Measurements from ENCODE around the gene ACACA.
"Not testable (repeated sequence)": the region's sequence is repeated elsewhere in the genome, so short reads cannot be mapped to it uniquely, and the experiment has no call there.

The ACACA gene

DNA sequence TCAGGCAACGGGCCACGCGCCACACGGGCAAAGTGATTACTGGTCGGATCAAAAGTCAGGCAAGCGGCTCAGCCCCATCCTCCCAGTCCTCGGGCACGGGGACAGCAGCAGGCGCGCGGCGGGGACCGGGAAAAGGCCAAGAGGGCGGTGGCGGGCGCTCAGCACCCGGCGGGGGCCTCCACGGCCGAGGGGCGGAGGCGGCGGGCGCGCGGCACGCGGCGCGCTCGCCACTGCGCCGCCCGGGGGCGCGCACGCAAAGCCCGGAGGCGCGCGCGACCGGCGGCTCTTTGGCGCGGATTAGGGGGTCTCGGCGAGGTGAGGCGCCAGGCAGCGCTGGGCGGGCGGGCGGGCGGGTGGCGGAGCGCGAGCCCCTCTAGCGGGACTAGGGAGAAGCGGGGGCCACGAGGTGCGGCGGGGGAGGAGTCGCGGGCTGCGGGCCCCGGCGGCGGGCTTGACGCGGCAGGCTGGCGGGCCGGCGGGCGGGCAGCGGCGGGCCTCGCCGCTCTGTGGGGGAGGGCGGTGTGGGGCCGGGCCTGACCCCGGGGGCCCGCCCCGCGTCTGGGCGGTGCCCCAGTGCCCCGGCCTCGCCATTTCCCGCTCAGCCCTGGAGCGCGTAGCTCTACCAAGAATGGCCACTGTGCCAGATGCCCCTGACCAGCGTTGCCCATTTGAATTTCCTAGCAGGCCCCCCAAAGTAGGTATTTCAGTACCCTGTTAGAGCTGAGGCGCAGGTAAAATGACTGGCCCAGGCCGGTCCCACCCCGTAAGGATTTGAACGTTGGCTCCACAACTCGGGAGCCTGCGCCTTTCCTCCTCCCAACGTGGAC, at the start of gene ACACA, which contains the start of gene TADA2A:
Gene ACACA, minus strand, starts transcription at position 202 of the 827 bp plus-strand sequence. CDS start 537 bp downstream, outside the sequence.
Gene TADA2A, plus strand, starts transcription at position 252 of the 827 bp plus-strand sequence. CDS start 4,480 bp downstream, outside the sequence.
- DNase-seq (ENCODE audit: low read depth in 1 of 2, low spot score in 1 of 2), result peak; percentile 51 to 74

DNA sequence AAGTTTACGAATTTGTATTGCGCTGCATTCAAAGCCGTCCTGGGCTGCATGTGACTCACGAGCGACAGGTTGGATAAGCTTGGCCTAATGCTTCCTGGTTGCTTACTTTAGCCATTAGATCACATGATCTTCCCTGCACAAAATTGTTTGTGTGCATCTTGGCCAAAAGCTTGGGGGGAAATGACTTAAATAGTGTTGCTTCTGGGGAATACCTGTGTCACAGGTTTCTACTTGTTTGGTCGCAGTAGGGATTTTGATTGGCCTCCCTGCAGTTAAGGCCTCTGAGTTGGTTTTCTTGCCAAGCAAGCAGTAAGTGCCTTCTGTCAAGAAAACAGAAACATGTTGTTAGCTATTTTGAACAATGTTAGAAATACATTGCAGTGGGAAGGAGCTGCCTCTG, 43.5 kb upstream of the ACACA start:
- no peak for DNase-seq (ENCODE audit: low read depth in 1 of 2, low spot score in 1 of 2)

DNA sequence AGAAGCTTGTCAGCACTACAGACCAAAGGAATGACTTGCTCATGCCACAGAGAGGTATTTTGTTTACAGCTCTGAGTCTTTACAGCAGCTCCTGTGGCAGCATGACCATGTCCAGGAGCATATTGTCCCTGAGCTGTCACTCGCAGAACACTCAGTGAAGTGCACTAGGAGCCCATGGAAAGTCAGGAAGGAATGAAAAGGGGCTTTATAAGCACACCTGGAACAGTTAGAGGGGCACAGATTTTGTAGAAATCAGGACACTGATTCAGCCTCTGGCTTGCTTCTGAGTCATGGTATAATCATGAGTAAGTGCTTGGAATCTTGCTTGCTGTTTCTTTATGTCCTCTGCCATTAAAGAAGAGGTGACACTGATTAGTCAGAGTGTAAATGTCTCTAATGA, 41.0 kb upstream of the ACACA start:
- DNase-seq (ENCODE audit: low read depth in 1 of 2, low spot score in 1 of 2), result no peak

DNA sequence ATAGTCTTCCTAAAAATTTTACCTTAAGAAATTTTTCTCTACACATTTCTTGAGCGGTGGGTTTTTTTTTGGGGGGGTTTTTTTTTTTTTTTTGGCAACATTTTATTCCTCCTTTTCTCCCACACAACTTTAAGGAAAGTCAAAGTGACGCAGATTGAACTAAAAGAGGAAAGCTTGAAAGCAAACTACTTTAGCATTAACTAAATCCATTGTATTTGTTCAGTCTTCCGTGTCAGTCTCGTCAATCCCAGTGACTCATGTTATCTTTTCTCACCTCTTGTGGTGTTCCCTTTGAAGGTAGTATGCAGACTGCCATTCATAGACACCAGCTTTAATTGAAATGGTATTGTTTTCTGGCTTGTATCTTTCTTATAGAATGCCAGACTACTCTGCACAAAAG, 39.4 kb upstream of the ACACA start:
- no peak for DNase-seq (ENCODE audit: low read depth in 1 of 2, low spot score in 1 of 2)

DNA sequence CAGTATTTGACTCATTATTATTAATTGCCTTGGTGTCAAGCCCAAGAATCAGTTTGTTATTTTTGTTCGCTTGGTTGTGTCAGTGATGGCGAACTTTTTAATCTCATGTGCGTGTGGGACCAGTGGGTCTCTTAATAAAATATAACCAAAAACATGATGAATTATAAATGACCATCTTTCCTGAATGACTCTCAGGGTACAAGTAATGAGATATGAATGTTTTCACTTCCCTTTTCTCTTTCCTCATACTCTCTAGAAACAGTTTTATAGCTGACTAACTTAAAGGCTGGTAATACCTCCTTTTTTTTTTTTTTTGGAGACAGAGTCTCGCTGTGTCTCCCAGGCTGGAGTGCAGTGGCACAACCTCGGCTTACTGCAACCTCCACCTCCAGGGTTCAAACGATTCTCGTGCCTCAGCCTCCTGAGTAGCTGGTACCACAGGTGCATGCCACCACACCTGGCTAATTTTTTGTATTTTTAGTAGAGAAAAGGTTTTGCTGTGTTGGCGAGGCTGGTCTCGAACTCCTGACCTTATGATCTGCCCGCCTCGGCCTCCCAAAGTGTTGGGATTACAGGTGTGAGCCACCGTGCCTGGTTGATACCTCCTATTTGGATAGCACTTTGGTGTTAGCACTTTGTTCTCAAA, 34.9 kb upstream of the ACACA start:
- not testable (repeated sequence) for DNase-seq (ENCODE audit: low read depth in 1 of 2, low spot score in 1 of 2)

DNA sequence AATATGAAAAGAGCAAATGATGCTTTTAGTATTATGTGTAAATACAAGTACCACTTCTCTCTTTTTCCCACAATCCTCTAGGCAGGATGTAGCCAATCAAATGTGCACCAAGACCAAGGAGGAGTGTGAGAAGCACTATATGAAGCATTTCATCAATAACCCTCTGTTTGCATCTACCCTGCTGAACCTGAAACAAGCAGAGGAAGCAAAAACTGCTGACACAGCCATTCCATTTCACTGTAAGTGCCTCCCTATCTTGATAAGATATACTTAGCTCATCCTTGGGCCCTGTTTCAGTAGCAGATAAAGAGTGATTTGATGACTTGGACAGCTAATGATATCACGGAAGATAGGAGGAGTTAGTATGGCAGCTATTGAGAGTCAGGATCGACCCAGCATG, 33.8 kb upstream of the ACACA start:
- no peak for DNase-seq (ENCODE audit: low read depth in 1 of 2, low spot score in 1 of 2)

DNA sequence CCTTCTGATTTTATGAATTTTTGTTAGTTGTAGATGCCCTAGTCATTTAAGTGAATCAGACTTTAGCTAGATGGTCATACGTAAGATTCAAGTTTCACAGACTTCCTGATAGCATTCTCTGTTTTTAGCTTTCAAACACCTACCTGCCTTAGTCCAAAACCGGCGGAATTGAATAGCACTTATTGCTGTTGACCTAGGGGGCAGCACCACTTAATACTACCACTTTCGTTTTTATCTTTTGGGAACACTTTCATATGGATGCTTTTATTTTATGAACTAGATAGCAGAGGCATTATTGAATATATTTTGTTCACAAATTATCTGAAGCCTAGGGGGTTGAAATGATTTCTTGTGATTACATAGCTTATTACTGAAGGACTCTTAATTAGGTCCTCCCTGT, 31.5 kb upstream of the ACACA start:
- DNase-seq (ENCODE audit: low read depth in 1 of 2, low spot score in 1 of 2), result no peak

DNA sequence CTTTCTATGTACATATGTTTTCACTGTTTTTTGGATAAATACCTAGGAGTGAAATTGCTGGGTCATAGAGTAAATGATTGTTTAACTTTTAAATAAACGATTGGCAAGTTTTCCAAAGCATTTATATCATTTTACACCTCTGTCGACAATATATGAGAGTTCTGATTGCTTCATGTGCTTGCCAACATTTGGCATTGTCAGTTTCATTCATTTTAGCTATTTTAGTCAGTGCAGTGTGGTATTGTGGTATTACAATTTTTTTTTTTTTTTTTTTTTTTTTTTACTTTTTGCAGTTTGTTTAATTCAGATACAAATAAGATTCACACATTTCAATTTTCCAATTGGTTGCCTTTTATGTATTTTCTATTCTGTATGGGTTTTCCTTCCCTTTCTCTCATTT, 26.0 kb upstream of the ACACA start:
- DNase-seq (ENCODE audit: low read depth in 1 of 2, low spot score in 1 of 2), result no peak

DNA sequence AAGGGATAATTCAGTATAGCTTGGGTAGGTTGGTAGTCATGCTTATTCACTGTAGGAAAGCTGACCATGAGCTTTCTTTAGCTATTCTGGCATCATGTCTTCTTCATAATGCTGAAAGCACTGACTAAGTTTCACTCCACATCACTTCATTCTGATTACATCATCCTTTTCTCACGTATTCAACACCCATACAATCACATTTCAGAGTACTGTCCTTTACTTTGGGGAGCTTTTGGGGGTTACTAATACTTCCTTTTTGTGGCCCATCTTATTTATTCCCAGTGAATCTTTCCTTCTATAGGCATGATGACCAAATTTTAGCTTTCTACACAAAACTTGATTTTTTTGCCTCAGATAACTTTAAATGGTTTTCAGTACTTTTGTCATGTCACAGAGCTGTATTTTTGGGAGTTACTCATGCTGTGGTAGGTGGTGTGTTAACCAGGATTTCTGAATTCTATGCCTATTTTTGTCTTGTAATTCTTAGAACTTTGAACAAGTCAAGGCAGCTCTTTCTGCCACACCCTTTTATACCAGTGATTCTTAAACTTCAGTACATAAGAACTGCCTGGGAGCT, 23.5 kb upstream of the ACACA start:
- DNase-seq (ENCODE audit: low read depth in 1 of 2, low spot score in 1 of 2), result no peak

DNA sequence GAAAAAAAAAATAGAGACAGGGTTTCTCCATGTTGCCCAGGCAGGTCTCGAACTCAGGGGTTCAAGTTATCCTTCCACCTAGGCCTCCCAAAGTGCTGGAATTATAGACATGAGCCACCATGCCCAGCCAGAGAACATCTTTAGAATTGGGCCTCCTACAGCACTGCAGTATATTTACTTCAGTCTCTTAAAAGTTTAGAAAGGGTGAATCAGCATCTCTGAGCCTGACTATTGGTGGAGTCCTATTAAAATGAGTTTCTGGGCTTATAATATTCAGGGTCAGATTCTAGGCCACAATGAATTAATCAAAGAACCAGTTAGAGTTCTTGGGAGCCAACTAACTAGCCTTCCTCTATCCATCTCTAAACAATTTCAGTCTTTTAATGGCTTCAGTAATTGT, 22.8 kb upstream of the ACACA start:
- no peak for DNase-seq (ENCODE audit: low read depth in 1 of 2, low spot score in 1 of 2)

DNA sequence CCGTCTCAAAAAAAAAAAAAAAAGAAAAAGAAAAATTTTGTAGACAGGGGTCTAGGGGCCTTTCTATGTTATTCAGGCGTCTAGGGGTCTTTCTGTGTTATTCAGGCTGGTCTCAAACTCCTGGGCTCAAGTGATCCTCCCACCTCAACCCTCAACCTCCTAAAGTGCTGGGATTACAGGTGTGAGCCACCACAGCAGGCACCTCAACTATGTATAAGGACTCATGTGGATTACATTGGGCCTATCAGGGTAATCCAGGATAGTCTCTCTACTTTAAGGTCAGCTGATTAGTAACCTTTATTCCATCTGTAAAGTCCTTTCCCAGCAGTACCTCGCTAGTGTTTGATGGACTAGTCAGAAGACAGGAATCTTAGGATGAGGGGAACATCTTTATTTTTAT, 22.4 kb upstream of the ACACA start:
- DNase-seq (ENCODE audit: low read depth in 1 of 2, low spot score in 1 of 2), result no peak

DNA sequence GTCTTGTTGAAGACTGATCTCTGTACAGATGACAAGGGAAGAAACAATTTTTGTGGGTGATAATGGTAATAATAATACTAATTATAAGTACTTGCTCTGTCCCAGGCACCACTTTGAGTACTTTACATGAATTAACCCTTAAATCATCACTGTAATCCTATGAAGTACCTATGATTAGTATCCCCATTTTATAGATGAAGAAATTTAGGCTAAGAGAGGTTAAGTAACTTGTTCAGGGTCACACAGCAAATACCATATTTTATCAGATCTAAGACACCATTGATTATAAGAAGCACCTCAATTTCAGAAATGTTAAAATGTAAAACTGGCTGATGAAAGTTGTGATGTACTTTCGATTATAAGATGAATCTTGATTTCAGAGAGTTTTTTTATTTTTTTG, 18.6 kb upstream of the ACACA start:
- DNase-seq (ENCODE audit: low read depth in 1 of 2, low spot score in 1 of 2), result no peak

DNA sequence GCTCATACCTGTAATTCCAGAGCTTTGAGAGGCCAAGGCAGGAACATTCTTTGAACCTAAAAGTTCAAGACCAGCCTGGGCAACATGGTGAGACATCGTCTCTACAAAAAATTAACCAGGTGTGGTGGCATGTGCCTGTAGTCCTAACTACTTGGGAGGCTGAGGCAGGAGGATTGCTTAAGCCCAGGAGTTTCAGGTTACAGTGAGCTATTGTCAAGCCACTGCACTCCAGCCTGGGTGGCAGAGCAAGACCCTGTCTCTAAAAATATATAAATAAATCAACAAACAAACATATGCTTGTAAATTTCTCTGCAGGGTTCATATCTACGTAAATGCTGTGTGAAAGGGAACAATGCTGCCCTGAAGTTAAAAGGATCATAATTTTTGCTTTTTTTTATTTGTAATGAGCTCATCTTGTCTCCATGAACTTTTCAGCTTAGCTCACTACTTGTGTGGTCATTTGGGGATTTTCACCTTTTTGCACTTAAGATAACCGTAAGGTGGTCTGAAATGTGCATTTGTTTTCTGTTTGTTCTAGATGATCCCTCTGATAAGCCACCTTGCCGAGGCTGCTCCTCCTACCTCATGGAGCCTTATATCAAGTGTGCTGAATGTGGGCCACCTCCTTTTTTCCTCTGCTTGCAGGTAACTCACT, 16.5 kb upstream of the ACACA start:
- no peak for DNase-seq (ENCODE audit: low read depth in 1 of 2, low spot score in 1 of 2)

DNA sequence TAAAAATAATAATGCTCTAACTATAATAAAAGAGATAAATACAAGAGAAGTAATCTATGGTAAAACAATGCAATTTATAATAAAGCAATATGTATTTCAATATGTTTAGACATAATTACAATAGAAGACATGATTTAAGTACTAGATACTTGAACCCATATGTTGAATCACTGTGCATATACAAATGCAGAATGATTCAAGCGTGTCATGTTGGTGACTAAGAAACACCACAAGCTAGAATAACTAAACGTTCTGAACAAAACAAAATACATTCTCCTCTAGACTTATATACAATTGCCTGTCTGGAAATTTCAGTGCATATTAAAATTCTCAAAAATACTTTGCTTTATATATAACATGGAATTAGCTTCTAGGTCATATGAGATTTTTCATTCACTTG, 11.2 kb upstream of the ACACA start:
- DNase-seq (ENCODE audit: low read depth in 1 of 2, low spot score in 1 of 2), result no peak

DNA sequence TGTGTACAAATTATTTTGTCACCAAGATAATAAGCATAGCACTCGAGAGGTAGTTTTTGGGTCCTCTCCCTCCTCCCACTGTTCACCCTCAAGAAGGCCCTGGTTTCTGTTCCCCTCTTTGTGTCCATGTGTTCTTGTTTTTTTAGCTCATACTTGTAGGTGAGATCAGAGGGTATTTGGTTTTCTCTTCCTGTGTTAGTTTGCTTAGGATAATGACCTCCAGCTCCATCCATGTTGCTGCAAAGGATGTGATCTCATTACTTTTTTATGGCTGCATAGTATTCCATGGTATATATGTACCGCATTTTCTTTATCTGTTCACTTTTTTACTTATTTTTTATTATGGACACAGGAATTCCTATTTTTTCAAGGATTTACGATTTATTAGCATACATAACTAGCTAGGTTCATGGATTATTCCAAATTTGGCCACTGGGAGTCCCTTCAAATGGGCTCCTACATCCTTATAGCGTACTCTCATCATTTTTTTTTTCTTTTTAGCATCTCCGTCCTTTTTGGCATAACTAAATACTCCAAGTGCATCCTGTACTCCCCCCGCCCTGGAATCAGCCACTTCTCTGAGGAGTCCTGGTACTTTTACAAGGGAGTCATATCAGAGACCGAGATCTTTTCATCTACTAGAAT, 7.4 kb upstream of the ACACA start:
- DNase-seq (ENCODE audit: low read depth in 1 of 2, low spot score in 1 of 2), result no peak

DNA sequence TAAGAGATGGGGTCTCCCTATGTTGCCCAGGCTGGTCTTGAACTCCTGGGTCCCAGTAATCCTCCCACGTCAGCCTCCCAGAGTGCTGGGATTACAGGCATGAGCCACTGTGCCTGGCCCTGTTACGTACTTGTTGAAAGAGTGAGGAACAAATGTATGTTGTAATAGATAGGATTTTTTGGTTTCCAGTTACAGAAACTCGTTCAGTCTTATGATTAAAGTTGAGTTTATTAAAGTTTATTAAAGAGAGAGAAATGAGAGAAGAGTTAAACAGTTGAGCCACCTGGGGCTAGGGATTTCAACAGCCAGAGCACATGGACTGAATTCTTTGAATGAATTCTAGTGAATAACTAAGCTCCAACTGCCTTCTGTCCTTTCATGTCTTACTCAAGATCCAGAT, 3.7 kb upstream of the ACACA start:
- DNase-seq (ENCODE audit: low read depth in 1 of 2, low spot score in 1 of 2), result no peak

DNA sequence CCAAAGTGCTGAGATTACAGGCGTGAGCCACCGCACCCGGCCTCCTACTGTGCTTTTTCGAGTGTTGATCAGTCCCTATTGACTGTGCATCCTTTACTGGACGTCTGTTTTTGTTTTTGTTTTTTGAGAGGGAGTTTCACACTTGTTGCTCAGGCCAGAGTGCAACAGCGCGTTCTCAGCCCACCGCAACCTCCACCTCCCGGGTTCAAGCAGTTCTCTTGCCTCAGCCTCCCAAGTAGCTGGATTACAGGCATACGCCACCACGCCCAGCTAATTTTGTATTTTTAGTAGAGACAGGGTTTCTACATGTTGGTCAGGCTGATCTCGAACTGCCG, 1.5 kb upstream of the ACACA start:
- DNase-seq (ENCODE audit: low read depth in 1 of 2, low spot score in 1 of 2), result not testable (repeated sequence)

DNA sequence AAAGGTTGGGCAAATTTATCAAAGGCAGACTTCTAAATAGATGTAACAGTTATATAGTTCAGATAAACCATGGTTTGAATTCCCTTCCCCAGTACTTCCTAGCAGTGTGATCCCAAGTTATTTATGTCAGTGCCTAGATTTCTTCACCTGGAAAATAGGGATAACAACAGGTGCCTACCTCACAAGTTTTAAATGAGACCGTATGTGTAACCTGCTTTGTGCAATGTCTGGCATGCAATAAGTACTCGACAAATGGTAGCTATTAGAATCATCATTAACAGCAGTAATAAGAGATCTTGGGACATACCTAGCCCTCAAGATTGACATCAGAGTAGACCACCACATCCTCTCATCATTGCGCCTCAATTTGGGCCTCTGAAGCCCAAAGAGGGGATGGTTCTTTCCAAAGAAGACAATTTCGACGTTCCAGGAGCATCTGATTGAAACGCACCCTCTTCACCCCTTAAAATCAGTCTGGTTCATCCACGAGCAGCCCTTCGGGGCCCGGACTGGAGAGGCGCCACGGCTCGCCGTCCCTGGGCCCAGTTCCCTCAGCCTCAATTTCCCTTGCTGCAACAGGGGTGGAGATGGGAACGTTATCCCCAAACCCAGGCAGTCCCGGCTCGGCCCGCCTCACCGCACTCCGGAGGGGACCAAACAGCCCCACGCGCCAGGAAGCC, 541 bp downstream of the ACACA start:
- no peak for DNase-seq (ENCODE audit: low read depth in 1 of 2, low spot score in 1 of 2)

DNA sequence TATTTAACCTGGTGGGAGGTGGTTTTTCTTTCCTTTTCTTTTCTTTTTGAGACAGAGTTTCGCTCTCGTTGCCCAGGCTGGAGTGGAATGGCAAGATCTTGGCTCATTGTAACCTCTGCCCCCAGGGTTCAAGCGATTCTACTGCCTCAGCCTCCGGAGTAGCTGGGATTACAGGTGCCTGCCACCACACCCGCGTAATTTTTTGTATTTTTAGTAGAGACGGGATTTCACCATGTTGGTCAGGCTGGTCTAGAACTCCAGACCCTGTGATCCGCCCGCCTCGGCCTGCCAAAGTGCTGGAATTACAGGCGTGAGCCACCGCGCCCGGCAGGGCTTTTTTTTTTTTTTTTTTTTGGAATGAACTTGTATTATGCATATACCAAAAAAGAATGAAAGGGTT, 1.1 kb downstream of the ACACA start:
- not testable (repeated sequence) for DNase-seq (ENCODE audit: low read depth in 1 of 2, low spot score in 1 of 2)

DNA sequence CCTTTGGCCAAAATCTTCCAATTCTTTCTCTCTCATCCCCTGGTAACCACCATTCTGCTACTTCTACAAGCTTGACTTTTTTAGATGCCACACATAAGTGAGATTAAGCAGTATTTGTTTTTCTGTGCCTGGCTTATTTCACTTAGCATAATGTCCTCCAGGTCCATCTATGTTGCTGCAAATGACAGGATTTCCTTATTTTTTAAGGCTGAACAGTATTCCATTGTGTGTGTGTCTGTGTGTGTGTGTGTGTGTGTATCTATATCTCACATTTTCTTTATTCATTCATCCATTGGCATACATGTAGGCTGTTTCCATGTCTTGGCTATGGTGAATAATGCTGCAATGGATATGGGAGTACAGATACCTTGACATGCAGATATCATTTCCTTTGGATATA, 6.1 kb downstream of the ACACA start:
- DNase-seq (ENCODE audit: low read depth in 1 of 2, low spot score in 1 of 2), result no peak

DNA sequence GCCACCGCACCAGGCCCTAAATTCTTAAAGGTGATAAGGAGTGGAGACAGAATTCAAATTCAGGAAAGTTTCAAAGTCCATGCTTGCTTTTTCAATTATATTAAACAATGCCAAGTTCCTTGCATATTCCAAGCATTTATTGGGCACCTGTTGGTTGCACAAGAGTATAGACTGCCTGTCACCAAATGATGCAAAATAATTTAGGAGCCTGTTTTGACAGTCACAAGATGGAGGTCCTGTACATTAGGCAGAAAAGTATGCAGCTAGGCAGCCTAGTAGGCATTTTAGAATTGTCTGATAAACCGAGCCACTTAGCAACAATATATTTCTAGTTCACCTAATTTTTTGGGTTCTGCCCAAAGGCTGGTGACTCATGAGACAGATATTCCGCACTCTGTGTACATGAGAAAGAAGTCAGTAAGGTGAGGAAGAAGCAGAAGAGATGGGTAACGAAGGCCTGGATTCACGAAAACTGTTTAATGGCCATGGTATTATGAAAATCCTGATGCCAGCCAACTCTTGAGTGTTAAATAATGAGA, 7.3 kb downstream of the ACACA start:
- DNase-seq (ENCODE audit: low read depth in 1 of 2, low spot score in 1 of 2), result no peak

Data from stimulated activated CD4-positive, alpha-beta T cell treated with anti-CD3 and anti-CD28 coated beads, Interleukin-15, amount 100 ng/mL, for 1 hour (primary cell).